Measurements from ENCODE around the gene CARD10.

The CARD10 gene

GRCh38 chr22:37502342-37503182 is 16.7 kb downstream of the CARD10 start:
- DNase-seq, result no peak

- no peak for DNase-seq
Observed at GRCh38 chr22:37501610-37502341, 17.4 kb downstream of the CARD10 start.

GRCh38 chr22:37500745-37501609 is 18.2 kb downstream of the CARD10 start:
- DNase-seq, result no peak

GRCh38 chr22:37499789-37500540 is 19.2 kb downstream of the CARD10 start:
- DNase-seq, result no peak

- no peak for DNase-seq
Observed at GRCh38 chr22:37499027-37499707, 20.0 kb downstream of the CARD10 start.

GRCh38 chr22:37498289-37498909 is 20.8 kb downstream of the CARD10 start:
- DNase-seq, result peak; percentile 85

- DNase-seq, result no peak
Observed at GRCh38 chr22:37497062-37497599, 22.1 kb downstream of the CARD10 start.

- DNase-seq, result no peak
Observed at GRCh38 chr22:37496651-37497050, 22.6 kb downstream of the CARD10 start.

GRCh38 chr22:37493979-37494378 is 25.2 kb downstream of the CARD10 start:
- DNase-seq, result no peak

GRCh38 chr22:37492428-37493344 is 26.5 kb downstream of the CARD10 start:
- DNase-seq, result peak; percentile 75

GRCh38 chr22:37491559-37492427 is 27.4 kb downstream of the CARD10 start:
- no peak for DNase-seq

GRCh38 chr22:37491106-37491505 is 28.1 kb downstream of the CARD10 start:
- DNase-seq, result no peak

GRCh38 chr22:37489983-37490382 is 29.2 kb downstream of the CARD10 start:
- DNase-seq, result no peak

- no peak for DNase-seq
Observed at GRCh38 chr22:37488337-37489135, 30.7 kb downstream of the CARD10 start.

- DNase-seq, result no peak
Observed at GRCh38 chr22:37487571-37487970, 31.6 kb downstream of the CARD10 start.

GRCh38 chr22:37487129-37487528 is 32.1 kb downstream of the CARD10 start:
- no peak for DNase-seq

- peak; percentile 89 for DNase-seq
Observed at GRCh38 chr22:37486224-37486845, 32.9 kb downstream of the CARD10 start, which contains the start of gene MFNG. TSS of gene MFNG (minus strand) at chr22:37486384. CDS start at chr22:37486177, 207 bp downstream.
